Measurements from ENCODE around the gene GNB5.
"Not testable (repeated sequence)": the region's sequence is repeated elsewhere in the genome, so short reads cannot be mapped to it uniquely, and the experiment has no call there.

Gene GNB5

GRCh38 chr15:52191207-52191606 is at the start of gene GNB5:
TSS of gene GNB5 (minus strand) at chr15:52191392. CDS start at chr15:52184676, 6,716 bp downstream.
- no peak for DNase-seq

GRCh38 chr15:52240166-52240565 is 49.0 kb upstream of the GNB5 start:
- DNase-seq = no peak

- not testable (repeated sequence) for DNase-seq
Measured at GRCh38 chr15:52238989-52239525, 47.9 kb upstream of the GNB5 start.

GRCh38 chr15:52238149-52238548 is 47.0 kb upstream of the GNB5 start:
- DNase-seq = no peak

- DNase-seq = no peak
Measured at GRCh38 chr15:52236013-52236412, 44.8 kb upstream of the GNB5 start.

GRCh38 chr15:52234596-52235541 is 43.7 kb upstream of the GNB5 start:
- DNase-seq = no peak

- no peak for DNase-seq
Measured at GRCh38 chr15:52233405-52233804, 42.2 kb upstream of the GNB5 start.

GRCh38 chr15:52232327-52232726 is 41.1 kb upstream of the GNB5 start:
- no peak for DNase-seq

- DNase-seq = no peak
Measured at GRCh38 chr15:52230073-52230472, 38.9 kb upstream of the GNB5 start.

GRCh38 chr15:52228921-52229320 is 37.7 kb upstream of the GNB5 start:
- DNase-seq = no peak

GRCh38 chr15:52227456-52227855 is 36.3 kb upstream of the GNB5 start:
- peak; percentile 1 for DNase-seq

GRCh38 chr15:52225230-52225629 is 34.0 kb upstream of the GNB5 start:
- no peak for DNase-seq

GRCh38 chr15:52224211-52224610 is 33.0 kb upstream of the GNB5 start:
- DNase-seq = no peak

- DNase-seq = no peak
Measured at GRCh38 chr15:52221730-52222129, 30.5 kb upstream of the GNB5 start.

GRCh38 chr15:52220937-52221660 is 29.9 kb upstream of the GNB5 start:
- no peak for DNase-seq

- no peak for DNase-seq
Measured at GRCh38 chr15:52220251-52220650, 29.1 kb upstream of the GNB5 start.

- no peak for DNase-seq
Measured at GRCh38 chr15:52218816-52219215, 27.6 kb upstream of the GNB5 start.

- no peak for DNase-seq
Measured at GRCh38 chr15:52218371-52218770, 27.2 kb upstream of the GNB5 start.

GRCh38 chr15:52217186-52217585 is 26.0 kb upstream of the GNB5 start:
- no peak for DNase-seq

- DNase-seq = peak; percentile 14
Measured at GRCh38 chr15:52214553-52214952, 23.4 kb upstream of the GNB5 start.

GRCh38 chr15:52213206-52213605 is 22.0 kb upstream of the GNB5 start:
- no peak for DNase-seq

- no peak for DNase-seq
Measured at GRCh38 chr15:52208306-52208946, 17.2 kb upstream of the GNB5 start.

GRCh38 chr15:52207191-52207590 is 16.0 kb upstream of the GNB5 start:
- no peak for DNase-seq
